Measurements from ENCODE around the gene CD248. TPM values are rescaled to one million over a fixed set of nuclear protein-coding genes. Genes with fewer than 3 reads are reported as not detected.

CD248 gene
- total RNA-seq, 1 donor from 2014 or later: 49.2 TPM

GRCh38 chr11:66340596-66341501 lies 24.0 kb upstream of the CD248 start:
- no peak for DNase-seq (ENCODE audit: low spot score)

DNA sequence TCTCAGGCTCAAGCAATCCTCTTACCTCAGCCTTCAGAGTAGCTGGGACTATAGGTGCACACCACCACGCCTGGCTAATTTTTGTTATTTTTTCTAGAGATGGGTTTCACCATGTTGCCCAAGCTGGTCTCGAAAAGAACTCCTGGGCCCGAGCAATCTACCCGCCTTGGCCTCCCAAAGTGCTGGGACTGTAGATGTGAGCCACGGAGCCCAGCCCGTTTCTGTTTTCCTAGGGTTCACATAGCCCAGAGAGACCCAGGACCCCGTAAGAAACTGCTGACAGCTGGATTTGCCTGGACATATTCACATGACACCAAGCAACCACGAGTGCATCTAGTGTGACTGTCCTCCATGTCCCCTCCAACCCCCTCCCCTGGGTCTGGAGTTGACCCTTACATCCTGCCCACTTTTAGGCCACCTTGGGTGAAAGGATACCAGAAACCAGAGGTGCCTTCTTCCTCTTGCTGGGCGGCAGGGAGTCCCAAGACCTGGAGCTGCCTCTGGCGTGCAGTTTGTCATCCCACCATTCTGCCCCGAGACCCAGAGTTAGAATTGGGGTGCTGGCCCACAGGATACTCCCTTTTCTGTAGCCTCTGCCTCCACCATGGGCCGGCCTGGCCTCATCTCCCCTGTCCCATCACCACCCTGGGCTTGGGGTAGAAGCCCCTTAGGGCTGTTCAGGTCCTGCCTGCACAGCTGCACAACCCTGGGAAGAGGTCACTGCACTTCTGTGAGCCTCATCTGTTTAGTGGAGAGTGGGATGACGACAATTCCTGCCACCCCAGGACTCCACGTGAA lies 23.0 kb upstream of the CD248 start:
- no peak for DNase-seq (ENCODE audit: low spot score)

GRCh38 chr11:66339162-66339675 lies 22.4 kb upstream of the CD248 start:
- no peak for DNase-seq (ENCODE audit: low spot score)

DNA sequence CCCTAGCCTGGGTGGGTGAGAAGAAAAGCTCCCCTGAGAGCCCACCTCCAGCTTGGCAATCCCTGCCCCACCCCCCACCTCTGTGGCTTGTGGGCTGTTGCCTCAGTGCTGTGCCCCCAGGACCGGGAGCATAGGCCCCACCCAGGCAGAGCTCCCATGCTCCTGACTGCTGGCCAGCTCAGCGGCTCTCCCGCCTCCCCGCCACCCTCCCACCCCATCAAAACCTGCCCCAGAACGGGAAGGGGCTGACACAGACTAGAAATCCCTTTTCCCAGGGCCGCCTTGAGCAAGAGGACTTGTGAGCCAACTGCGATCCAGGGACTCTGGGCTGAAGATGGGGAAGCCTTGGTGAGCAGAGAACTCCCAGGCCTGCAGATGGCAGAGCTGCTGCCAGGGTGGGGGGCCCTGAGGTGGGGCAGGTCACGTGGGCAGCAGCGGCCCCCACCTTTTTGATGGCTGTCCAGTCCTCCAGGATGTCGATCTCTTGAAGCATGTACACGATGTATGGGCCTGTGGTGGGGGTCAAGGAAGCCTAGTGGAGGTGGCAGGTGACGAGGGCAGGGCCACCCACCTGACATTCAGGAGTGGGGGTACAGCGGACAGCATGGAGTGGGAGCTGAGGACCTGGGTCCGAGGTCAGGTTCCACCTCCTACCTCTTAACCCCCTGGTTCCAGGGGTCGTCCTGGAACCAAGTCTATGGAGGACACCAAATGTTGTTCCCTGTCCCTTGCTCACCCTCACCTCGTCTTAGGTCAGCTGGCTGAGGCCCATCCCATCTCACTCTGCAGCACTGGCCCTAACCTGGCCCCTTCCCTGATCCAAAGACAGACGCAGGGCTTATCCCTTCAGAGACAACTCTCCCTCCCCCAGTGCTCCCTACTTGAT lies 21.7 kb upstream of the CD248 start:
- DNase-seq (ENCODE audit: low spot score): no peak

- no peak for DNase-seq (ENCODE audit: low spot score)
Observed at GRCh38 chr11:66337103-66337899, 20.5 kb upstream of the CD248 start.

GRCh38 chr11:66336234-66337102 lies 19.6 kb upstream of the CD248 start, which contains the start of gene RIN1:
TSS of gene RIN1 (minus strand) at chr11:66336434. CDS start at chr11:66336402, 32 bp downstream.
- DNase-seq (ENCODE audit: low spot score): peak; percentile 82

GRCh38 chr11:66335531-66336233 lies 18.8 kb upstream of the CD248 start:
- no peak for DNase-seq (ENCODE audit: low spot score)

DNA sequence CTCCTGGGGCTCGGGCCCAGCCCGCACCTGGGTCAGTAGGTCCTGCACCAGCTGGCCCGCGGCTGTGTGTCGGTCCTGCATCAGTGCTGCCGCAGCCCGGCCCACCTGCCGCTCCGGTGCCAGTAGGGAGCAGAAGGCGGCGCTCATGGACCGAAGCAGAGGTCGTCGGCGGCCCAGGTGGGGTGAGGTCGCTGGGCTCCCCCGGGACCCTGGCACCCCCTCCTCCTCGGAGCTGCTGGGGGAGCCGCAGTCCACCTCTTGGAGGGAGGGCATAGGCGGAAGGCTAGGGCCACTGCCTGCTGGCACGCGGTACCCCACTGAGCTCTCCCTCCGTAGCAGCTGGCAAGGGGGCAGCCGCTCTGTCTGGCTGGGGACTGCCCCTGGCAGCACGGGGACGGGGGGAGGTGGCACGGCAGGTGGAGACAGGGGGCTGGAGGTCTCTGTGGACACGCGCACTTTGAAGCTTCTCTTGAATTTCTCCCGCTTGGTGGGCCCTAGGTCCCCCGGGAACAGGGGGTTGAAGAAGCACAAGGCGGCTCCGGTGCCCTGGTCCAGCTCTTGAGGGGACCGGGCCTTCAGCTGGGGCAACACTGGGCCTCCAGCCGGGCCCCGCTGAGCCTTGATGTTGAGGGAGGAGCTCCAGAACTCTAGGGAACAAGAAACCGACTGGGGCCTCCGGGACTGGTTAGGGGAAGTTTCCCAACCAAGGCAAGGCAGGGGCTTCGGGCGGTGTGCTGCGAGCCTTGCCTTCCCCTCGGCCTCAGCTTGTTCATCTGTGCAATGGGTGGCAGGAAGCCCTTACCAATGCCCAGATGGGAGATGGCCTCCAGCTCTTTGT lies 18.0 kb upstream of the CD248 start:
- DNase-seq (ENCODE audit: low spot score): no peak

- no peak for DNase-seq (ENCODE audit: low spot score)
Observed at GRCh38 chr11:66333896-66334604, 17.2 kb upstream of the CD248 start.

GRCh38 chr11:66333220-66333877 lies 16.5 kb upstream of the CD248 start:
- no peak for DNase-seq (ENCODE audit: low spot score)

GRCh38 chr11:66332371-66333219 lies 15.8 kb upstream of the CD248 start:
- DNase-seq (ENCODE audit: low spot score): no peak

DNA sequence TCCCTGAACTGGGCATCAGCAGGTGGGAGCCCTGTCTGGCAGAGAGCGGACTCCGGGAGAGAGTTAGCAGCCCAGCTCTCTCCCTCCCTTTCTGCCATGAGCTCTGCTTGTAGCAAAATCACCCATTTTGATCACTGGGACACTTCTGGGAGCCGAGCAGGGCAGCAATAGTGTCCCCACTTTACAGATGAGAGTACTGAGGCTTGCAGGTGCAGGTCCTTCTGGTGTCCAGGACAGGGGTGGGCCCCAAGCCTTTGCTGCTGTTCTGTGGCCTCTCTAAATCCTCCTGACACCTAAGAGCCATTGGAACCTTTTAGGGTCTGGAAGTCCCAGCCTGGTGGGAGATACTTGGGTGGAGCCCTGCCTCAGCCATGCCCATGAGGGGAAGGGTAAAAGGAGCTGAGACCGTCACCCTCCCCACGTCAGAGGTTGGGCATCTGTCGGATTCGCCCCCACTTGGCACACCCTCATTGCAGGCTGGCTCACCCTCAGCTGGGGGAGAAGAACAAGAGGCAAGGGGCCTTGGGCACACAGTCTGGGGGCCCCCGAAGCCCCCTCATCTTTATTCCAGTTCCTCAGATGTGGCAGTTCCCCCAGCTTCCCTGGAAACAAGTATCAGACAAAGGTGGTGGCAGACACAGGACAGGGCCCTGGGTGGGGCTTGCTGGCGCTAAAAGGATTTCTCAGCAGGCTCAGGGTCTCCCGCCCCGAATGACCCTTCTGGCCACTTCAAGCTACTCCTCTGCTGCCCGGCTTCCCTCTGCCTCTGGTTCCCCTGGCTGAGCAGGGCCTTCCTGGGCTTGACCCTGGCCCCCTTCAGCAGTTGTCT lies 14.9 kb upstream of the CD248 start:
- DNase-seq (ENCODE audit: low spot score): no peak

DNA sequence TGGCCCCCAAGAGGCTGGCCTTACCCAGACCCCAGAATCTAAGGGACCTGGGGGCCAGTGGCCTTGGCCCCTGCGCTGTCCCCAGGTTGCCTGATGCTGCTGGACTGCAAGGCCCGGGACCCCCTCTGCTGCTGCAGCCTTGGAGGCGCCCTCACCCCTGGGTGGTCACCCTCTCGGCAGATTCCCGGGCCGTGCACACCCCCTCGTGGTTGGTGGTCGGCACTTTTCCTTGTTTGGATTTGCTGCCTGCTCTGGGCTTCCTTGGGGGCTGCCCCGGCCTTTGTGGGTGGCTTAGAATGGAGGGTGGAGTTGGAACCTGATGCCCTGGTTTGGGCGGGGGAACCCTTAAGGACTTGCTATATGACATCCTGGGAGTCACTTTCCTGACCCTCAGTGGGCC lies 14.1 kb upstream of the CD248 start:
- DNase-seq (ENCODE audit: low spot score): no peak

- DNase-seq (ENCODE audit: low spot score): no peak
Observed at GRCh38 chr11:66329165-66329673, 12.4 kb upstream of the CD248 start.

All from ureter (tissue), 1 donor.